Panc1 (cell line): ENCODE data around the gene CACNA1D.

ENCODE experiments used
- POLR2AphosphoS5 ChIP-seq: IDR thresholded peaks from 2 replicates; pipeline ENCODE4 v1.6.1; 2012; ENCODE audit warnings: mild to moderate bottlenecking, low read depth, low read length, moderate library complexity
- SIN3A ChIP-seq: IDR thresholded peaks from 2 replicates; pipeline ENCODE4 v1.6.1; 2012; ENCODE audit warnings: low read depth, mild to moderate bottlenecking, low read length, moderate library complexity, borderline replicate concordance; ENCODE audit not compliant: insufficient read depth
- TCF7L2 ChIP-seq: IDR thresholded peaks from 2 replicates; pipeline ENCODE4 v1.6.1; 2011; ENCODE audit warnings: mild to moderate bottlenecking, low read depth, low read length, inconsistent platforms
- TF ChIP-seq, protein P1 (sequence below), 2 experiments: IDR thresholded peaks; 2 replicates each; pipeline ENCODE4 v1.6.1; 2011 to 2012; ENCODE audit warnings: low read depth in 2 of 2, control low read depth in 1 of 2, low read length in 1 of 2, mild to moderate bottlenecking in 1 of 2, moderate library complexity in 1 of 2; ENCODE audit not compliant: insufficient read depth in 1 of 2
- TF ChIP-seq, protein P2 (sequence below): fragments of 450-650 bp; IDR thresholded peaks from 2 replicates; pipeline ENCODE4 v1.5.1; 2017; ENCODE audit warnings: mild to moderate bottlenecking

DNA sequence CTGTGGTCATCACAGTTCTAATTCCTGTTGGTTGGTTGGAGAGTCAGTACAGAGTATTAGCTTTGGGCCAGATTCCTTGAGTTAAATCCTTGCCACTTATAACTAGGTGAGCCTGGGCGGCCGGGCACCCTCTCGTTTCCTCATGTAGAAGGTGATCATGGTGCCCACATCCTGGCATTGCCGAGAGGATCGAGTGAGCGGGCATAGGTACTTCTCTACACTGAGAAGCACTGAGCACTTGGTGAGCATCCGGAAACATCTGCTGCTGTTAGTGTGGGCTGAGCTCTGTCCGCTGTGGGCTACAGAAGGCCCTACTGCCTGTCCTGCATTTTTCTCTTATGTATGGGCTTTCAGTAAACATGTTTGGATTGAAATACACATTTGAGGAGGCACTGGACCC, 96.2 kb downstream of the CACNA1D start:
- TF ChIP-seq, protein P1, sequence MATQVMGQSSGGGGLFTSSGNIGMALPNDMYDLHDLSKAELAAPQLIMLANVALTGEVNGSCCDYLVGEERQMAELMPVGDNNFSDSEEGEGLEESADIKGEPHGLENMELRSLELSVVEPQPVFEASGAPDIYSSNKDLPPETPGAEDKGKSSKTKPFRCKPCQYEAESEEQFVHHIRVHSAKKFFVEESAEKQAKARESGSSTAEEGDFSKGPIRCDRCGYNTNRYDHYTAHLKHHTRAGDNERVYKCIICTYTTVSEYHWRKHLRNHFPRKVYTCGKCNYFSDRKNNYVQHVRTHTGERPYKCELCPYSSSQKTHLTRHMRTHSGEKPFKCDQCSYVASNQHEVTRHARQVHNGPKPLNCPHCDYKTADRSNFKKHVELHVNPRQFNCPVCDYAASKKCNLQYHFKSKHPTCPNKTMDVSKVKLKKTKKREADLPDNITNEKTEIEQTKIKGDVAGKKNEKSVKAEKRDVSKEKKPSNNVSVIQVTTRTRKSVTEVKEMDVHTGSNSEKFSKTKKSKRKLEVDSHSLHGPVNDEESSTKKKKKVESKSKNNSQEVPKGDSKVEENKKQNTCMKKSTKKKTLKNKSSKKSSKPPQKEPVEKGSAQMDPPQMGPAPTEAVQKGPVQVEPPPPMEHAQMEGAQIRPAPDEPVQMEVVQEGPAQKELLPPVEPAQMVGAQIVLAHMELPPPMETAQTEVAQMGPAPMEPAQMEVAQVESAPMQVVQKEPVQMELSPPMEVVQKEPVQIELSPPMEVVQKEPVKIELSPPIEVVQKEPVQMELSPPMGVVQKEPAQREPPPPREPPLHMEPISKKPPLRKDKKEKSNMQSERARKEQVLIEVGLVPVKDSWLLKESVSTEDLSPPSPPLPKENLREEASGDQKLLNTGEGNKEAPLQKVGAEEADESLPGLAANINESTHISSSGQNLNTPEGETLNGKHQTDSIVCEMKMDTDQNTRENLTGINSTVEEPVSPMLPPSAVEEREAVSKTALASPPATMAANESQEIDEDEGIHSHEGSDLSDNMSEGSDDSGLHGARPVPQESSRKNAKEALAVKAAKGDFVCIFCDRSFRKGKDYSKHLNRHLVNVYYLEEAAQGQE (IDR thresholded peaks at IDR 0.05; ENCODE audit: insufficient read depth in 1 of 2, low read depth in 2 of 2, low read length in 1 of 2): no peak
- TF ChIP-seq, protein P2, sequence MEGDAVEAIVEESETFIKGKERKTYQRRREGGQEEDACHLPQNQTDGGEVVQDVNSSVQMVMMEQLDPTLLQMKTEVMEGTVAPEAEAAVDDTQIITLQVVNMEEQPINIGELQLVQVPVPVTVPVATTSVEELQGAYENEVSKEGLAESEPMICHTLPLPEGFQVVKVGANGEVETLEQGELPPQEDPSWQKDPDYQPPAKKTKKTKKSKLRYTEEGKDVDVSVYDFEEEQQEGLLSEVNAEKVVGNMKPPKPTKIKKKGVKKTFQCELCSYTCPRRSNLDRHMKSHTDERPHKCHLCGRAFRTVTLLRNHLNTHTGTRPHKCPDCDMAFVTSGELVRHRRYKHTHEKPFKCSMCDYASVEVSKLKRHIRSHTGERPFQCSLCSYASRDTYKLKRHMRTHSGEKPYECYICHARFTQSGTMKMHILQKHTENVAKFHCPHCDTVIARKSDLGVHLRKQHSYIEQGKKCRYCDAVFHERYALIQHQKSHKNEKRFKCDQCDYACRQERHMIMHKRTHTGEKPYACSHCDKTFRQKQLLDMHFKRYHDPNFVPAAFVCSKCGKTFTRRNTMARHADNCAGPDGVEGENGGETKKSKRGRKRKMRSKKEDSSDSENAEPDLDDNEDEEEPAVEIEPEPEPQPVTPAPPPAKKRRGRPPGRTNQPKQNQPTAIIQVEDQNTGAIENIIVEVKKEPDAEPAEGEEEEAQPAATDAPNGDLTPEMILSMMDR: no peak
- TF ChIP-seq POLR2AphosphoS5 (no peak), TCF7L2 (no peak), SIN3A (no peak)
